ENCODE results near the gene UBE2C. TPM values are rescaled to one million over a fixed set of nuclear protein-coding genes. Genes with fewer than 3 reads are reported as not detected.

UBE2C gene
- total RNA-seq, 1 donor from 2014 or later = 1.0 TPM

DNA sequence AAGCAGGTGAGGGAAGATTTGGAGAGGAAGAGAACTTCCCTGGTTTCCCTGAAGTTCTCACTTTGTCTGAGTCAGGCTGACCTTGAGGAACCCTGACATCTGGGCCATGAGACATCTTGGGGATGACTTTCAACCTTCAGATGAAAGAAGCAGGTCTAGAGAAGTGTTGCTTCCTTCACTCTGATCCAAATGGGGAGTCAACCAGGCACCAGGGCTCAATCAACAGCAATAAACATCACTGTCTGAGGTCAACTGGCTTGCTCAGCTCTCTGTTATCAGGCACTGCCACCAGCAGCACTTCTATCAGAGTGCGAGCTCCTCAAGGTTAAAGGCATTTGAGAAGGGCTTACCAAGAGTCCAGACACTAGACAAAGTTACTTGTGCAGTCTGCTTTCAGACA lies 38.5 kb downstream of the UBE2C start:
- DNase-seq (no peak), ATAC-seq (peak; percentile 61)
- intact Hi-C loops (cut with micrococcal nuclease) = no loop called here

DNA sequence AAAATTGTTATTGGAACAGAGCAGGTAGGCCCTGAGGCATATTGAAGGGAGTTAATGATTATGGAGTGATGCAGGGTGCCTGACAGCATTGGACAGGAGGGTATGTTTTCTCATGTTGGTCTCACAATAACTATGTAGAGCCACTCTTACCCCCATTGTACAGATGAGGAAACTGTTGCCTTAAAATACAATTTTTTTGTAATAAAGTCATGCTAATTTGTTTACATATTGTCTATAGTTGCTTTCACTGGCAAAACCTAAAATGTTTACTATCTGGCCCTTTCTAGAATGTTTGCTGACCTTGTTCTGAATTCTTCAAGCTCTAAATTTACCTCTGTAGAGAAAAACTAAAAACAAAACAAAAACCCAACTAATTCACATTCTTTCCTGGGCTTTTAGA lies 39.1 kb downstream of the UBE2C start:
- intact Hi-C loops (cut with micrococcal nuclease) = no loop called here
- DNase-seq = no peak
- ATAC-seq = no peak

DNA sequence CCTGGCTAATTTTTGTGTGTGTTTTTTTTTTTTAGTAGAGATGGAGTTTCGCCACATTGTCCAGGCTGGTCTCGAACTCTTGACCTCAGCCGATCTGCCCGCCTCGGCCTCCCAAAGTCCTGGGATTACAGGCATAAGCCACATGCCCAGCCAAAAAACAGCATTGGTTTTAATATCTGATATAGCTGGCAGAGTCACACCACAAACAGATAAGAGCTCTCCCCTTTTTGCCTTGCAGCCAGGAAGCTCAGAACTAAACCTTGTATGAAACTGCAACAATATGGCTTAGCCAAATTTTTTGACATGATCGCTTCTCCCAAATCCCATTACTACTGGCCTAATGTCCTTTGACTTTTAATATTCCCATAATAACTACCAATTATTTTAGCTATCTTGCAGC lies 39.9 kb downstream of the UBE2C start:
- ATAC-seq = no peak
- no peak for DNase-seq
- intact Hi-C loops (cut with micrococcal nuclease) = no loop called here

DNA sequence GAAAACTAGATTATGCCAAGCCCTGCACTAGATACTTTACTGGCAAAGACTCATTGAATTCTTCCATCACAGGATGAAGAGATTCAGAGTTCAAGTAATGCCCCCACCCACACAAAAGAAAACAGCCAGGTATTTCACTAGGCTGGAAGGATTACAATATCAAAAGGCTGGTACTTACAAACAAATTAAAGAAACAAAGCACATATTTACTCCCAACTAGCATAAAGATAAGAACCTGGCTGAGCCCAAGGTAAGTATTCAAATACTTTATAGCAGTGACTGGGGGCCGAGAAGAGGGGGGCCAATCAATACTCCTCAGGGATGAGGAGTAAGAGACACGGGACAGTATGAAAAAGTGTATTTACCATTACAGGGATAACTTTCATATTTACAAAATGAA lies 41.0 kb downstream of the UBE2C start:
- intact Hi-C loops (cut with micrococcal nuclease) = no loop called here
- ATAC-seq (no peak), DNase-seq (no peak)

DNA sequence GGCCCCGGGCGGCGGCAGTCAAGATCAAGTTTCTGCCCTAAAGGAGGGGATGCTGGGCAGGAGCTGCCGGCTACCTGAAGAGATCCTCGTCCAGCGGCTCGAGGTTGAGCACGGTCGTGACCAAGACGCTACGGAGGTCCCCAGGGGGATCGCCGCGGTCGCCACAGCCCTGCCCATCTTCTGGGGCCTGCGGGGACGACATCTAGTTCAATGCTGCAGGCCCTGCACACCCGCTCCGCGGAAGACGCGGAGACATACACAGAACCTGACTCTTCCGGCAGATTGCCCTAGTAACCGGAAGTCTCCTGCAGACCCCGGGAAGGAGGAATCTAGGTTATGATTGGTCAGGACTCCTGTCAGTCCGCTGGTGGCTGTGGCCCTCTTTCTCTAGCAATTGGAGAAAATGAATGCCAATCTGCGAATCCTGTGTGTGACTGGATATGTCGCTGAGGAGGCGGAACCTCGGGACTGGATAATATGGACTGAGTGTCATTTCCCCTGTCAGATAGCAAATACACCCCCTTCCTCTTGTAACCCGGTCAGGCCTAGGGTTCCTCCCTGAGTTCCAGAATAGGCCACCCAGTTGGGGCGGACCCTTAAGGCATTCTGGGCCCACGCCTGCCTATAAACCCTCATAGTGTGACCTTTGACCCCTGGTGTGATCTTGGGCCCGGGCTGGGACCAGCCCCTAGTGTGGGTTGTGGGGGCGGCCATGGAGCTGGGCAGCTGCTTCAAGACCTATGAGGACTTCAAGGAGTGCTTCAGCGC lies 44.9 kb downstream of the UBE2C start, which contains the start of the genes ACOT8 and ZSWIM3:
Gene ACOT8, minus strand, starts transcription at position 279 of the 768 bp plus-strand sequence. Its CDS starts 77 bp downstream, at position 202.
Gene ZSWIM3, plus strand, starts transcription at position 501 of the 768 bp plus-strand sequence. Its CDS starts 212 bp downstream, at position 713.
- ATAC-seq = peak; percentile 99
- peak; percentile 91 for DNase-seq
- intact Hi-C loops (cut with micrococcal nuclease) = no loop called here

DNA sequence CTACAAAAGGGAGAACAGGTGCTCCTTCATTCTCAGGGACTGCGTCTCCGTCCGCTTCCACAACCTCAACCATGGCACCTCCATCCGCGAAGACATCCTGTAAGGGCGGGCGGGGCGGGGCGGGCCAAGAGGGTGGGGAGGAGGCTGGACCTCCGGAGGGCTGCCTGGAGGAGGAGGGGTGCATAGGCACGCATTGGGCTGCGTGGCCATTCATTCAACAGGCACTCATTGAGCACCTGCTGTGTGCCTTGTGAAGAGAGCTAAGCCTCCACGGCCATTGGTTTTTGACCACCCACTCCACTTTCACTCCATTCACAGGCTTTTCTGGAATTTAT lies 45.4 kb downstream of the UBE2C start:
- intact Hi-C loops (cut with micrococcal nuclease) = no loop called here
- ATAC-seq = peak; percentile 7

DNA sequence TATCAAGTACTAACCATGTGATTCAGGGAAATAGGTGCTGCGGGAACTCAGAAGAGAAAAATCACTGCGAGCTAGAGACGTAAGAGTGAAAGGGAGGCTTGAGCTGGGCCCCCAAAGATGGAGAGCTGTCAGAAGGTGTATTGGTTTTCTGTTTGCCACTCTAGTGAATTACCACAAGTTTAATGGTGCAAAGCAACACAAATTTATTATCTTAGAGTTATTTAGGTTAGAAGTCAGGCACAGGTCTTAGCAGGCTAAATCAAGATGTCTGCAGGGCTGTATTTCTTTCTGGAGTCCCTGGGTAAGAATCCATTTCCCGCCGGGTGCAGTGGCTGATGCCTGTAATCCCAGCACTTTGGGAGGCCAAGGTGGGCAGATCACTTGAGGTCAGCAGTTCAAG lies 47.5 kb downstream of the UBE2C start:
- no peak for DNase-seq
- intact Hi-C loops (cut with micrococcal nuclease) = no loop called here
- ATAC-seq = no peak

More for the DNA sequence above, 45.4 kb downstream of the UBE2C start:
- no peak for DNase-seq

DNA sequence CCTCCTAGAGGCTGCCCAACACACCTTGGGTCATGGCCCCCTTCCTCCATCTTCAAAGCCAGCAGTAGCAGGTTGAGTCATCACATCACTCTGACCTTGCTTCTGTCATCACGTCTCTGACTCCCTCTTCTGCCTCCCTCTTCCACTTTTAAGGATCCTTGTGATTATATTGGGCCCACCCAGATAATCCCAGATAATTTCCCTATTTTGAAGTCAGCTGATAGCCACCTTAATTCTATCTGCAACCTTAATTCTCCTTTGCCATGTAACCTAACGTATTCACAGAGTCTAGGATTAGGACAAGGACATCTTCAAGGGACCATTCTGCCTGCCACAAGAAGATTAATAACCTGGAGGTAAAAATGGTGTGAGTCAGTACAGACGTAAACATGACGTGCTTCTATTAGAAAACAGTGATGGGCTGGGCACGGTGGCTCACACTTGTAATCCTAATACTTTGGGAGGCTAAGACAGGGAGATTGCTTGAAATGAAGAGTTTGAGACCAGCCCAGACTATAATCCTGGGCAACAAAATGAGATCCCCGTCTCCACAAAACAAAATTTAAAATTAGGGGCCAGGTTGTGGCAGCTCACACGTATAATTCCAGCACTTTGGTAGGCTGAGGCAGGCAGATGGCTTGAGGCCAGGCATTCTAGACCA lies 48.2 kb downstream of the UBE2C start:
- no peak for ATAC-seq
- intact Hi-C loops (cut with micrococcal nuclease) = no loop called here
- DNase-seq = no peak

DNA sequence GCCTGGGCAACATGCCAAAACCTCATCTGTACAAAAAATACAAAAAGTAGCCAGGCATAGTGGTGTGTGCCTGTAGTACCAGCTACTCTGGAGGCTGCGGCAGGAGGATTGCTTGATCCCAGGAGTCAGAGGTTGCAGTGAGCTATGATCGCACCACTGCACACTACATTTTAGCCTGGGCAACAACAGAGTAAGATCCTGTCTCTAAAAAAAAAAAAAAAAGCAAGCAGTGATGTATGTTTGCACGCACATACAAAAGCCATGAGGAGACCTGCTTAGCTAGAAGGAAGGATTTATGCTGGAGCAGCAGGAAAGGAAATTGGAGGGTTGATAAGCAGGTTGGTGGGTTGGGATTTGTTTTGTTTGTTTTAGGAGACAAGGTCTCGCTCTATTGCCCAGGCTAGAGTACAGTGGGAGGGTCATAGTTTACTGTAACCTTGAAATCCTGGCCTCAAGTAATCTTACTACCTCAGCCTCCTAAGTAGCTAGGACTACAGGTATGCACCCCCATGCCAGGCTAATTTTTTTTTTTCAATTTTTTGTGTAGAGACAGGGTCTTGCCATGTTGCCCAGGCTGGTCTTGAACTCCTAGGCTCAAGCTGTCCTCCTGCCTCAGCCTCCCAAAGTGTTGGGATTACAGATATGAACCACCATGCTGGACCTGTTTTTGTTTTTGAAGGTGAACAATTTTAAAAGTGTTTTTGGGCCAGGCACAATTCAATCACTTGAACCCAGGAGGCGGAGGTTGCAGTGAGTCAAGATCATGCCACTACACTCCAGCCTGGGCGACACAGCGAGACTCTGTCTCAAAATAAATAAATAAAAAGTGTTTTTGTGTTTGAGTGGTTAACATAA lies 49.0 kb downstream of the UBE2C start:
- intact Hi-C loops (cut with micrococcal nuclease) = no loop called here
- ATAC-seq (no peak), DNase-seq (no peak)

DNA sequence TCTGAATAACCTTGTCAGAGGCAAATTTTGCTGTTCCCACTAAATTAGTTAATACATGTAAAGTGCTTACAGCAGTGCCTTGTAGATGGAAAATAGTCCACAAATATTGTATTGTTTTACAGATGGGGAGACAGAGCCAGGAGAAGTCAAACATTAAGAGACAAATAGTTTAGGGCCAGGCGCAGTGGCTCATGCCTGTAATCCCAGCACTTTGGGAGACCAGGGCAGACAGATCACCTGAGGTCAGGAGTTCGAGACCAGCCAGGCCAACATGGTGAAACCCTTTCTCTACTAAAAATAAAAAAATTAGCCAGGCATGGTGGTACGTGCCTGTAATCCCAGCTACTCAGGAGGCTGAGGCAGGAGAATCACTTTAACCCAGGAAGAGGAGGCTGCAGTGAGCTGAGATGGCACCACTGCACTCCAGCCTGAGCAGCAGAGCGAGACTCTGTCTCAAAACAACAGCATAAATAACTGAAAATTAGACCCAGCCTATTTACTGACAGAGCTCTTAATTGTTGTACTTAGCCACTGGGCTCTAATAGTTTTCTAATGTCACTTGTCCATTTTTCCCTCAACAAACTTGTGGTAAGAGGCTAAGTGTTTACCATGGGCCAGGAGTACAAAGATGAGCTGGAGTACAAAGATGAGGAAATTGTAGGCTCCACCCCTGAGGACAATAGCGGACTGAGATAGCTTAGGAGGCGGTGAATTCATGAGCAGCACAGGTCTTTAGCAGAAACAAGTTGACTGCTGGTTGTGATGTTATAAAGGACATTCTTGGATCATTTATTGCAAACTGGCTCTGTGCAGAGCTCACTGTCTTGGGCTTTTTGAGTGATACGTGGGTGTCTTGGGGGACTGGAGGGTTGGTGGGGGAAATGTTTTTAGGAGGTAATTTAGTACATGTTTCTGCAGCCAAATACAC lies 51.4 kb downstream of the UBE2C start:
- intact Hi-C loops (cut with micrococcal nuclease) = no loop called here

DNA sequence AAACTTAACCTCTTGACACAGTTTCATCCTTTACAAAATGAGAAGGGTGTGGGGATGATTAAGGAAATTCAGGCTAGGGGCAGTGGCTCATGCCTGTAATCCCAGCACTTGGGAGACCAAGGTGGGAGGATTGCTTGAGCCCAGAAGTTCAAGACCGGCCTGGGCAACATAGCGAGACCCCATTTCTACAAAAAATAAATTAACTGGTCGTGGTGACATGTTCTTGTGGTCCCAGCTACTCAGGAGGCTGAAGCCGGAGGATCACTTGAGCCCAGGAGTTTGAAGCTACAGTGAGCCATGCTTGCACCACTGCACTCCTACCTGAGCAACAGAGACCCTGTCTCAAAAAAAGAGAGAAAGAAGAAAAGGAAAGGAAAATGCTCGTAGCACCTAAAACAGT lies 54.0 kb downstream of the UBE2C start:
- DNase-seq (no peak), ATAC-seq (no peak)
- intact Hi-C loops (cut with micrococcal nuclease) = no loop called here

More for the DNA sequence above, 51.4 kb downstream of the UBE2C start:
- DNase-seq = no peak
- no peak for ATAC-seq

Other genes with a start within 250 kb of the UBE2C start
- not detected for gene WFDC8, start 233.4 kb upstream of the UBE2C start, total RNA-seq
- not detected for gene WFDC10A, start 182.9 kb upstream of the UBE2C start, total RNA-seq
- not detected for gene WFDC9, start 181.4 kb upstream of the UBE2C start, total RNA-seq
- gene WFDC11, start 142.4 kb upstream of the UBE2C start, total RNA-seq = not detected
- not detected for gene WFDC13, start 110.6 kb upstream of the UBE2C start, total RNA-seq
- not detected for gene WFDC10B, start 107.6 kb upstream of the UBE2C start, total RNA-seq
- not detected for gene SPINT4, start 90.3 kb upstream of the UBE2C start, total RNA-seq
- not detected for gene WFDC3, start 20.8 kb upstream of the UBE2C start, total RNA-seq
- gene DNTTIP1, start 20.7 kb upstream of the UBE2C start, total RNA-seq = 16.2 TPM
- not detected for gene TNNC2, start 14.7 kb downstream of the UBE2C start, total RNA-seq
- gene SNX21, start 21.2 kb downstream of the UBE2C start, total RNA-seq = 21.3 TPM
- 31.9 TPM for gene ACOT8, start 44.7 kb downstream of the UBE2C start, total RNA-seq
- 1.9 TPM for gene ZSWIM3, start 45.0 kb downstream of the UBE2C start, total RNA-seq
- gene ZSWIM1, start 68.6 kb downstream of the UBE2C start, total RNA-seq = 11.9 TPM
- 1.1 TPM for gene SPATA25, start 75.0 kb downstream of the UBE2C start, total RNA-seq
- gene NEURL2, start 78.6 kb downstream of the UBE2C start, total RNA-seq = 5.8 TPM
- gene CTSA, start 78.7 kb downstream of the UBE2C start, total RNA-seq = 123 TPM
- 97.7 TPM for gene PLTP, start 99.5 kb downstream of the UBE2C start, total RNA-seq
- 26.2 TPM for gene PCIF1, start 122.0 kb downstream of the UBE2C start, total RNA-seq
- gene ZNF335, start 159.6 kb downstream of the UBE2C start, total RNA-seq = 10.0 TPM
- 0.64 TPM for gene MMP9, start 196.3 kb downstream of the UBE2C start, total RNA-seq
- gene SLC12A5, start 216.6 kb downstream of the UBE2C start, total RNA-seq = 1.3 TPM

Measured in left ventricle myocardium superior (tissue), 1 donor.